Stimulated activated CD4-positive, alpha-beta T cell treated with anti-CD3 and anti-CD28 coated beads, Interleukin-12 subunit alpha, Interleukin-12 subunit beta, amount 100 ng/mL, for 48 hours (primary cell): ENCODE results near the gene HSPA6.
A peak's percentile ranks its signal among the peaks of the same experiment; 100 is the strongest.
"Not testable (repeated sequence)": the region's sequence is repeated elsewhere in the genome, so short reads cannot be mapped to it uniquely, and the experiment has no call there.

Experiments
- DNase-seq, 3 donors: peaks; one replicate each; pipeline ENCODE4 v3.0.0-alpha.2; 2020; ENCODE audit warnings: low read depth in 2 of 3, low spot score in 1 of 3

HSPA6 gene

GRCh38 chr1:161502641-161503393 is 21.5 kb upstream of the HSPA6 start:
- DNase-seq, result no peak

- DNase-seq, result no peak
Observed at GRCh38 chr1:161503394-161503748, 21.0 kb upstream of the HSPA6 start.

- no peak for DNase-seq
Observed at GRCh38 chr1:161505686-161506085, 18.7 kb upstream of the HSPA6 start.

- no peak for DNase-seq
Observed at GRCh38 chr1:161506336-161507223, 17.8 kb upstream of the HSPA6 start.

DNA sequence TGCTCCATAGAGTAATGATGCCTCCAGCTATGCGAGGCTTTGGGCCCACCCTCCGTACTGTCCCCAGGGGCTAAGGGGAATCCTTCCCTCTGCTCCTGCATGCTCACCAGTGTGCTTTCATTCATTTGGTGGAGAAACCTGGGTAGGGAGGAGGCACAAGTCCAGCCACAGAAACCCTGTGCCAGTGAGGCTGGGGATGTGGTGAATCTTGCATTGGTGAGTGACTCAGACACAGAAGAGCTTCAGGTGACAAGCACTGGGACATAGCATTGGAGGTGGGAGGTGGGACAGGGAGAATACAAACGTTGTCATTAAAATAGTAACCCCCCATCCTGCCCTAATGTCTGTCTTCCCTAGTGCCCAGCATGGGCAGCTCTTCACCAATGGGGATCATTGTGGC is 13.9 kb upstream of the HSPA6 start:
- no peak for DNase-seq

GRCh38 chr1:161511018-161511755 is 13.2 kb upstream of the HSPA6 start:
- no peak for DNase-seq

DNA sequence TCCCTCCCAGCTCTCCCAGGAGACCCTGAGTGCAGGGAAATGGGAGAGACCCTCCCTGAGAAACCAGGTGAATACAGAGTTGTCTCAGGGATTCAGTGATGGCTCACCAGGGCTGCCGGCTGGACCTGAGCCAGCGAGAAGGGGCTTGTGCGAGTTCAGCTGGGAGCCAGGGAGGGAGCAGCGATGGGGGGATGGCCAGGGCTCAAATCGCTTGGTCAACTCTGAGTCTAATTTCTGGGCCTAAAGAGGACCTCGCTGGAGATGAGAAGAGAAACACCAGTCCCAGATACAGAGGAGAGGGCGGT is 12.6 kb upstream of the HSPA6 start:
- DNase-seq, result no peak

DNA sequence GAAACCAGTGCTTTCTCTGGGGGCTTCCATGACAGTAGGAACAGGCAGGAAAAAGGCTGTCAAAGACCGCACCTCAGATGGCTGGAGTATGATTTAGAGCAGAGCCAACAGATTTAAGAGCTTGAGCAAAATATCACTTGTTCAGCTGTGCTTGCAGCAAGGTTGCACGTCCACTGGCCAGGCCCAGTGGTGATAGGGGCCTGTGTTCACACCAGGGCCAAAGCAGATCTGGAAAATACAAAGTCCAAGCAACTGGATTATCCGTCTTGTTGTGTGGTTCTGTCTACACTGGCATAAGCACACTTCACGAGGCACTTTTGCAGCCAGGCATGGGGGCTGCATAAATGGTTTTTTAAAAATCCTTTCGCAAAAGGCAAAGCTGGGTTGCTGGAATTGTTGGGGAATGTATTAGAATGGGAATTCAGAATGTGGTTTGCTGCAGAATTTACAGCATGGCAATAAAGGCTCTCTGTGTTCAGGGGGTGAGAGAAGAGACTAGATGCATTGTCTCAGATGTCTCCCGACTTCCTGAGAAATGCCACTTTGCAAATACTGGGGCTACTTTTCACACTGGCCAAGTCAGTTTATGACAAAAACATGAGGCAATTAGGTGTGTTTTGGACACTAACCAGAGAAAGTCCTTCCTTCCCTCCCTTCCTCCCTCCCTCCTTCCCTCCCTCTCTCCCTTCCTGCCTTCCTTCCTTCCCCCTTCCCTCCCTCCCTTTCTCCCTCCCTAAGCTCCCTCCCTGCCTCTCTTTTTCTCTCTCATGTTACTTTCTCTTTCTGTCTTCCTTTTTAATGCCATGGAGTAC is 11.5 kb upstream of the HSPA6 start:
- DNase-seq, result not testable (repeated sequence)

GRCh38 chr1:161513448-161513780 is 10.9 kb upstream of the HSPA6 start:
- not testable (repeated sequence) for DNase-seq

DNA sequence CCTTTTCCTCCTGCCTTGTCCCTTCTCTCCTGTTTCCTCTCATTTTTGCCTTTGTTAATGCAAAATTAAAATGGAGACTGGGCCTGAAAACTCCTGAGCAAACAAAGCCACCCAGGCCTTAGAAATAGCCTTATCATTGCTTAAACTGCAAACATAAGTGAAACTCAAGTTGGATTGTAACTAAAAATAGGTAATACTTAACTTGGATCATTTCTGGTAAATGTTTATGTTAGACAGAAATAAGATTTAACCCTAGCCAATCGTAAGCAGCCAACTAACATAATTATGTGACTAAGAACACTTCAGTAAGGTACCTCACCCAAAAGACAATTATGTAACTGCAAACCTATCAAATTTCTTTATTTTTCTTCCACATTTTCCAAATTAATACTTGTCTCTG is 10.4 kb upstream of the HSPA6 start:
- DNase-seq, result not testable (repeated sequence)

DNA sequence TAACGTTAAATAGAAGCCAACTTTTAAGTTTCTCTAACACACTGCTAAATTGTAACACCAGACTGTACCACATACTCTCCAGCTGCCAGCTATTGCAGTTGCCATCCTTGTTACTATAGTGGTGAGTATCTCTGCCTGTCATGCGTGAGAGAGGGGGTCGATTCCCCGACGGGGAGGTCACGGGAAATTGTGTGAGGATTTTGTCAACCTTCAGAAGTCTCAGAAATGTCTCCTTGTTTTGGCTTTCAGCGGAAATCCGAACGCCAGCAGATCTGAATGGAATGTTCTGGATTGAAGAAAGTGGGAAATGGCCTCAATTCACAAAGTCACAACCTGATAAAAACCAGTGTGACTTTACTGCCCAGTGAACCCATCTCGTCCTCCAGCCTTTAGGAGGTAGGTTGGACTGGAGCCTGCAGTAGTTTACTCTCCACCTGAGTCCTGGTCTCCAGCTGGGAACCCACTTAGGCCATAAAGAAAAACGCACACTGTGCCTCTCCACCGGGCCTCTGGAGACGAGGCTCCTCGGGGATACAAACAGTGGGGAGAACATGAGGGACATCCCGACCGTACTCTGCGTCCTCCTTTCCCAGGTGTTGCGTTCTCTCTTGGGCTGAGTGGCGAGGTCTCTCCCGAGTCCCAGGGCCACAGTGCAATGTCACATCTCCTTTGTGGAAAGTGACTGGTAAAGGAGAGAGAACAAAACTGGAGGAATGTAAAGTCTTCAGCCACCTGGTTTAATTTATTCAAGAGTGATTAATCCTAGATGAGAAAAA is 1.1 kb upstream of the HSPA6 start:
- DNase-seq, result not testable (repeated sequence)

DNA sequence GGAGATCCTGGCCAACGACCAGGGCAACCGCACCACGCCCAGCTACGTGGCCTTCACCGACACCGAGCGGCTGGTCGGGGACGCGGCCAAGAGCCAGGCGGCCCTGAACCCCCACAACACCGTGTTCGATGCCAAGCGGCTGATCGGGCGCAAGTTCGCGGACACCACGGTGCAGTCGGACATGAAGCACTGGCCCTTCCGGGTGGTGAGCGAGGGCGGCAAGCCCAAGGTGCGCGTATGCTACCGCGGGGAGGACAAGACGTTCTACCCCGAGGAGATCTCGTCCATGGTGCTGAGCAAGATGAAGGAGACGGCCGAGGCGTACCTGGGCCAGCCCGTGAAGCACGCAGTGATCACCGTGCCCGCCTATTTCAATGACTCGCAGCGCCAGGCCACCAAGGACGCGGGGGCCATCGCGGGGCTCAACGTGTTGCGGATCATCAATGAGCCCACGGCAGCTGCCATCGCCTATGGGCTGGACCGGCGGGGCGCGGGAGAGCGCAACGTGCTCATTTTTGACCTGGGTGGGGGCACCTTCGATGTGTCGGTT is 477 bp downstream of the HSPA6 start:
- DNase-seq, result not testable (repeated sequence)

GRCh38 chr1:161525321-161525720 is 981 bp downstream of the HSPA6 start:
- not testable (repeated sequence) for DNase-seq

DNA sequence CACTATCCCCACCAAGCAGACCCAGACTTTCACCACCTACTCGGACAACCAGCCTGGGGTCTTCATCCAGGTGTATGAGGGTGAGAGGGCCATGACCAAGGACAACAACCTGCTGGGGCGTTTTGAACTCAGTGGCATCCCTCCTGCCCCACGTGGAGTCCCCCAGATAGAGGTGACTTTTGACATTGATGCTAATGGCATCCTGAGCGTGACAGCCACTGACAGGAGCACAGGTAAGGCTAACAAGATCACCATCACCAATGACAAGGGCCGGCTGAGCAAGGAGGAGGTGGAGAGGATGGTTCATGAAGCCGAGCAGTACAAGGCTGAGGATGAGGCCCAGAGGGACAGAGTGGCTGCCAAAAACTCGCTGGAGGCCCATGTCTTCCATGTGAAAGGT is 1.6 kb downstream of the HSPA6 start:
- DNase-seq, result not testable (repeated sequence)

GRCh38 chr1:161528550-161528949 is 4.2 kb downstream of the HSPA6 start:
- not testable (repeated sequence) for DNase-seq

GRCh38 chr1:161529463-161530104 is 5.2 kb downstream of the HSPA6 start:
- not testable (repeated sequence) for DNase-seq

DNA sequence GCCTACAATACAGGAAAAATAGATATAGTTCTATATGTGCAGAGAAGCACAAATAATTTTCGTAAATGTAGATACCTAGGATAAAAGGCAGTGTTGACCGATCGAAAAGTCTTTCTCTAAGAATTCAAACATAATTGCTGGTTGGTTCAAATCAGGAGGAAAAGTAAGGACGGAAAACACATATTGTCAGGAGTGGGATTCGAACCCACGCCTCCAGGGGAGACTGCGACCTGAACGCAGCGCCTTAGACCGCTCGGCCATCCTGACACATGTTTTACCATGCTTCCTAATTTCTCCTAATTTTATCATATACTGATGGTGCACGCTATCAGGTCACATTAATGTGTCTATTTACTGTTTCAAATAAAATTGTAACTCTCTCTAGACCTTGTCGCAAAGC is 5.8 kb downstream of the HSPA6 start:
- peak; percentile 64 to 77 (median 75) for DNase-seq

GRCh38 chr1:161530671-161531641 is 6.6 kb downstream of the HSPA6 start:
- DNase-seq, result peak; percentile 85 to 95 (median 94)
